OCI-LY1 (cell line): ENCODE results near the gene NSFL1C.

Experiments
- EZH2 ChIP-seq: fragments of 200-600 bp; sonication (generic), shearing (Covaris generic); IDR thresholded peaks from 2 replicates; pipeline ENCODE4 v1.8.0; 2017; ENCODE audit warnings: borderline replicate concordance, mixed run types, mild to moderate bottlenecking, antibody characterized with exemption, low read length, moderate library complexity, mixed read lengths
- TF ChIP-seq, protein P1 (sequence below): fragments of 200-600 bp; sonication (generic), shearing (Covaris generic); IDR thresholded peaks from 2 replicates; pipeline ENCODE4 v1.5.1; 2017; ENCODE audit warnings: mild to moderate bottlenecking, antibody characterized with exemption, low read length, moderate library complexity, mixed read lengths

DNA sequence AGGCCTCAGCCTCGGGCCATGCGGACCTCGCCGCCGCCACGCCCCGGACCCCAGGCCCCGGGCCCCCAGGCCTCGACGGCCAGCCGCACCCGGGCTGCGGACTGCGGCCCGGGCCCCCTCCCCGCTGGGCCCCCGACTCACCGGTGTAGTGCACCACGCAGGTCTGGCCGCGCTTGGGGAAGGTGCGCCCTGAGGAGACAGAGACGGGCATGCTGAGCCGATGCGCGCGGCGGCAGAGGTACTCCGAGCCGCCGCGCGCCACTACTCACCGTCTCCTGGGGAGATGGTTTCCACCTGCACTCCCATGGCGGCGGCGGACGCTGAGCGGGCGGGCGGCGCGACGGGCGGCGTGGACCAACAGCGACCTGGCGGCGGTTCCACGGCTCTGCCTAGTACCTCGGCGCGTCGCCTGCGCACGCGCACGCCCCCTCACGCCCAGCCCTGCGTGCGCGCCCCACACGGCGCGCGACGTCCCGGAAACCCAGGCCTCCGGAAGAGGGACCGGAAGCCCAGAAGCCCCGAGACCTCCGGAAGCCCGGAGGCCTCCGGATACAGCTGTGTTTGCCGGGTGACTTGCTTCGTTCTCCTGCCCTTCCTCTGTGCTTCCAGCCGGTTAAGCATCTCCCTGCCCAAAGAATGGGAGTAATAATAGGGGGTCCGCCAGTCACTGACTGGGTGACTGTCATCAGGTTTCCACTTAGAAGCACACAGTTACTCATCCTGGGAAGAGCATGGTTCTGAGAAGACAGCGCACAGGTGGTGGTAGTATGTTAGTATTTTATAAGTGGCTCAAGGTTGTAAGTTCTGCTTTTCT lies 73.7 kb downstream of the NSFL1C start, which contains the start of gene FKBP1A:
- TF ChIP-seq, protein P1, sequence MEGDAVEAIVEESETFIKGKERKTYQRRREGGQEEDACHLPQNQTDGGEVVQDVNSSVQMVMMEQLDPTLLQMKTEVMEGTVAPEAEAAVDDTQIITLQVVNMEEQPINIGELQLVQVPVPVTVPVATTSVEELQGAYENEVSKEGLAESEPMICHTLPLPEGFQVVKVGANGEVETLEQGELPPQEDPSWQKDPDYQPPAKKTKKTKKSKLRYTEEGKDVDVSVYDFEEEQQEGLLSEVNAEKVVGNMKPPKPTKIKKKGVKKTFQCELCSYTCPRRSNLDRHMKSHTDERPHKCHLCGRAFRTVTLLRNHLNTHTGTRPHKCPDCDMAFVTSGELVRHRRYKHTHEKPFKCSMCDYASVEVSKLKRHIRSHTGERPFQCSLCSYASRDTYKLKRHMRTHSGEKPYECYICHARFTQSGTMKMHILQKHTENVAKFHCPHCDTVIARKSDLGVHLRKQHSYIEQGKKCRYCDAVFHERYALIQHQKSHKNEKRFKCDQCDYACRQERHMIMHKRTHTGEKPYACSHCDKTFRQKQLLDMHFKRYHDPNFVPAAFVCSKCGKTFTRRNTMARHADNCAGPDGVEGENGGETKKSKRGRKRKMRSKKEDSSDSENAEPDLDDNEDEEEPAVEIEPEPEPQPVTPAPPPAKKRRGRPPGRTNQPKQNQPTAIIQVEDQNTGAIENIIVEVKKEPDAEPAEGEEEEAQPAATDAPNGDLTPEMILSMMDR: no peak
- TF ChIP-seq EZH2: no peak
